GM21360 (cell line): ENCODE results near the gene UBE2I.

Experiments used
- ATAC-seq: cut with Tn5 transposase; IDR thresholded peaks from one replicate; pipeline ENCODE4 v1.9.1; 2021; ENCODE audit warnings: mild to moderate bottlenecking, moderate library complexity; ENCODE audit not compliant: unreplicated experiment

Gene UBE2I

DNA sequence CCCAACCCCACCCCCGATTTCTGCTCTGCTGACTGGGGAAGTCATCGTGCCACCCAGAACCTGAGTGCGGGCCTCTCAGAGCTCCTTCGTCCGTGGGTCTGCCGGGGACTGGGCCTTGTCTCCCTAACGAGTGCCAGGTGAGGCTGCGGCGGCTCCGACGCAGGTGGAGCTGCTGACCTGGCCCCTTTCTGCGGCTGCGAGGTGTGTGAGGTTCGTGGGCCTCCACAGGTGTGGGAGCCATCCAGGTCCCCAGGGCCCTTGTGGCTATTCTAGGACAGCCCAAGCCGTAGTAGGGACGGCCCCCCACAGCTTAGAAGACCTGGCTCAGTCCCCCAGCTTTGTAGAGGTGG, 3.0 kb downstream of the UBE2I start:
- no peak for ATAC-seq

DNA sequence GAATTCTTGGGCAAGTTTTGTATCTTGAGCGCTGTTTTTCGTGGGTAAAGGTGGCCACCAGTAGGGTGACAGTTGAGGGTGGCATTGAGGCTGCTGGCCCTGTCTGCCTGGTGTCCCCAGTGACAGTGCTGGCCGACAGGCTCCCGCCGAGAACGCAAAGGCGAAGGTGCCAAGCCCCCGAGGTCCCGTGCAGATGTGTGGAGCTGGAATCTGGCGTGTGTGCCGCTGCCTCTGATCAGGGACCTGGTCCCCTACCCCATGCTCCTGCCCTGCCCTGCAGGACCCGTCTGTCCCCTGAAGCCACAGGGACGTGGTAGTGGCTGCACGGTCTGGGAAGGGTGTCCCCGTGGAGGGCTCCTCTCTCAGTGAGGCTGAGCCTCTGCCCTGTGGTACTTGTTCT, 3.5 kb downstream of the UBE2I start:
- ATAC-seq = no peak

DNA sequence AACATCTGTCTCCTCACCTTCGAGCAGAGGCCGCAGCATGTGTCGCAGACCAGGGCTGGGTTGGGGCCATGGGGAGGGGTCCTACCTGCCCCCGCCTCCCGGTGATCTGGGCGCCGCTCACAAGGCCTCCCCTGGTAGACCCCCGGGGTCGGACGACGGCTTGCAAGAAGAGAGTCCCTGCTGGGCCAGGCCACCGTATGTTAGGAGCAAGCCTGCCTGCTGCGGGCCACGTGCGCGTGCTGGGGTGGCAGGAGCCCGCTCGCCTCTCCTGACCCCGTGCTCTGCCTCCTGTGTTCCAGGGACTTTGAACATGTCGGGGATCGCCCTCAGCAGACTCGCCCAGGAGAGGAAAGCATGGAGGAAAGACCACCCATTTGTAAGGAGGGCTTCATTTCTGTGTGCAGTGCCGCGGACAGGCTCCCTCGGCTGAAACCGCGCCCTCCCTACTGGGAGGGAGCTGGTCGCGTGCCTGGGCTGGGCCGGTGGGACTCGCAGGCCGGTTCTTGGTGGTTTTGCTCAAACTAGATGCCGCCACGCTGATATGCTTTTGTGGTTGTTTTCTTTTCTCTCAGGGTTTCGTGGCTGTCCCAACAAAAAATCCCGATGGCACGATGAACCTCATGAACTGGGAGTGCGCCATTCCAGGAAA, 4.4 kb downstream of the UBE2I start:
- no peak for ATAC-seq

DNA sequence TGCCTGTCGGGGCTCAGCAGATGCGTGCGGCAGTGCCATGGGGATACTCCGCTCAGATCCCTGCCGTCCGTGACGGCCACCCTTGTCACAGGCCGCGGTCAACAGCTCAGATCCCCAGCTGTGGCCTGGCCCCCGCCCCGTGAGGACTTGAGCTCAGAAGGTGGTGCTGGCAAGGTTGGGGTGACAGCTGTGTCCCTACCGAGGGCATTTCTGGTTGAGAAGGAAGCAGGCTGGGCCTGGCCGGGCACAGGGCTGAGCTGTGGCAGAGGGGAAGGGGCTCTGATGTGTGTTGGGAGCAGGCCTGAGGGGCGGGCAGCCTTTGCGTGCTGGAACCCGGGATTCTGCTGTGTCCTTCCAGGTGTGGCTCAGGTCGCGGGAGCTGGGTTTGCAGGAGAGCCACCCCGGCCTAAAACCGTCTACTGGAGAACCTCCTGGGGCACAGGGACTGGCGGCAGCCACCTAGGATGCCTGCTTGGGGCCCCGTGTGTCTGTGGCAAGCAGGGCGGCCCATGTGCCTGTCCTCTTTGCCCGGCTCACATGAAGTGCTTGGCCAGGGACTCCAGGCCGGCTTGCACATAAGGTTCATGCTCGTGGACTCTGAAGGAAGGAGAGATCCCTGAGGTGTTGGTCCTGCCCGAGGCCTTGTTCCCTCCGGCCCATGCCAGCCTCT, 5.1 kb downstream of the UBE2I start:
- no peak for ATAC-seq

DNA sequence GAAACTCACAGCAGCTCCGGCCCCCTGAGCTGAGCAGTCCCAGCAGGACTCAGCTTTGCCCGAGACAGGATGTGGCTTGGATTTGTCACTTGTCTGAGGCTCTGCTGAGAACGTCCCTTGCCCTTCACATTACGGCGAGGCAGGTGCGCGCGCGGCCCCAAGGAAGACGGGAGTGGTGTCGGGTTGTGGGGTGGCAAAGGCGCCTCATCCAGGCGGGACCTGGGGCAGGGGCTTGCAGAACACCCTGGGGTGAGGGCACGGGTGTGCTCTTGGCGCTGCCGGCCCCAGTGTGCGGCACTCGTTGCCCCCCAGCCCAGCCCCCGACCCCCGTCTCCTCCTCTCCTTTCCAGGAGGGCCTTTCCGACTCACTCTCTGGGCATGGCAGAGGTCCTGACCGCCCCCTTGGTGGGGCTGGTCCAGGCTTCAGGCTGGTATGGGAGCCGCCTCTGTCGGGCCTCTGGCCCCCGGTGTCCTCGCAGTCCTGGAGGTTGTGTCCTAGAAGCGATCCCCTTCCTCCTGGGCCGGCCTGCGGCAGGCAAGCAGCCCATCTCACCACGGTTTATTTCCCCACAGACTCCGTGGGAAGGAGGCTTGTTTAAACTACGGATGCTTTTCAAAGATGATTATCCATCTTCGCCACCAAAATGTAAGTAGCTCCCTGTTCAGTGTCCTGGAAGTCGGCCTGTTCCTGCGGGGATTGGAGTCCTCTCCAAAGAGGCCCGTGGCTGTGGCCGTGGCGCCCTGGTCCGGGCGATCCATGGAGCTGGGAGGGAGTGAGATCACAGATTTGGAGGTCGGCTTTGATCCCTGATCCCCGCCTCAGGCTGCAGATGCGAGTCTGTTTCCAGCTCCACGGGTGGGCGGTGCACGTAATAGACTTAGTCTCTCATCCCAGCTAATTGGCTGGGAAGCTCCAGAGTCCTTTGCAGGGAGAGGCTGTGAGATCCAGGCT, 5.9 kb downstream of the UBE2I start:
- ATAC-seq = no peak

DNA sequence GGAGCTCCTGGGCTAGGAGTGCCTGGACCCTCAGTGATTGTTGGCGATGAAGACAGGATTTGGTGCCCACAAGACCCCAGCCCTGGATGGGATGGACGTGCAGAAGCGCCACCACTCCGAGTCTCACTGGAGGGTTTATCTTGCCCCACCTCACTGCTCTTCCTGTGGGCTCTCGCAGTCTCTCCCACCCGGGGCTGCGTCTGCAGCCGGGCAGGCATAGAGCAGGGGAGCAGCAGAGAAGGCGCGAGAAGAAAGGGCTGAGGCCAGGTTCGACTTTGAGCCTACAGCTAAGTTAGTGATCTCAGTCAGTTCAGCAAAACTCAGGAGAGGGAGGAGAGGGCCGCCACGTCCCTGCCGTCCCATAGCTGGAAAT, 6.6 kb downstream of the UBE2I start:
- ATAC-seq = no peak

DNA sequence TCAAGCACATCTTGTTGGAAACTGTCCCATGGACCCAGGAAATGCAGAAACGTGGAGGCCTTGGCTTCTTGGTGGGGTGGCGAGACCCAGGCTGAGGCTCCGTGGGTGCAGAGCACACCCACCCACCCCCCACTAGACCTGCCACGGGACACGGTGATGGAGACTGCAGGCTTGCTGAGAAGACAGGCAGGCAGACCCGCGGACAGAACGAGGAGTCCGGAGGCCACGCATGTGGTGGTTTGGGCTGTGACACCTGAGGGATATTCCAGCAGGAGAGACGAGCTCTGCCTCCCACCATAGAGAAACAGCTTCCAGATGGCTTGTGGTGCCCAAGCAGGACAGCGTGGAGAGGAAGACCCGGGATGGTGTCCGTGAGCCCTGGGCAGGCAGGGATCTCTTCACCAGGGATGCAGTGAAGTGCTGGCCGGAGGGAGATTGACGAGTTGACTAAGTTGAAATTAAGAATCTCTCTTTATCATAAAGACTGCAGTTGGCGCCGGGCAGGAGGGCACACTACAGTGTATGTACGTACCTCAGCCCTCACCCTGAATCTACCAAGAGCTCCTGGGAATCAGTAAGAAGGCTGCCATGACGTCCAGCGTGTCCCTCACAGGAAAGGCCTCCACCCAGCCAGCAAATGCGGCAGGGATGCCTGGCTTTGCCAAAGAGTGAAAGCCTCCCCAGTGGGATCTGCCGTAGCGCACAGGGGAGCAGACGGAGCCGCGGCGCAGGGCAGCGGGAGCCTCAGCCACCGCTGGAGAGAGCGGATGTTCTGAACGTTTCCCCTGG, 8.2 kb downstream of the UBE2I start:
- ATAC-seq = no peak

DNA sequence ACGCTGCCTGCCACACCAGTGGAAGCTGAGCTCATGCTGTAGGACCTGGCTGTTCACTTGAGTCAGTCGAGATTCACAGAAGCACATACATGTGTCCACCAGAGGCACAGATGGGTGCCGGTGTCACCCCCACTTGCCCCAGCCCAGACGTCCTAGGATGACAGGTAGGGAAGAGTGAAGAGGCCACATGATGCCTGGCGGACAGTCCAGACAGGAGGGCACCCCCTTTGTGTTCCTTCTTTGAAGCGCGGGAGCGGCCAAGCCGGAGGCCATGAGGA, 8.8 kb downstream of the UBE2I start:
- no peak for ATAC-seq

DNA sequence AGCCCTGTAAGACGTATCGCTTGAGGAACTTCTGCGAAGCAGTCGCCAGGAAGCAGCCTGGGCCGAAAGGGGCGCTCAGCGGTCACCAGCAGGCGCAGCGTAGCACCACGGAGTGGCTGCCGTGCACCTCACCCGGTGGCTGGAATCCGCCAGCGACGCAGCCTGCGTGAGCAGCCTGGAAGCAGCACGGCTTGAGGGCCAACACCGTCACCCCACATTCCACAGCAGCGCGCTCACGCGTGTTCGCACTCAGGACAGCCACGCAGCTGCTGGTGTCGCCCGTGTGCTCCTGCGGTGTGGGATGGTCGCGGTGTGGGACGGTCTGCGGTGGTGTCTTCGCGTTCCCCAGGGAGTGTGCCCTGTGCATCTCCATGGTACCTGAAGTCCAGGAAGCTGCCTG, 9.6 kb downstream of the UBE2I start:
- no peak for ATAC-seq

DNA sequence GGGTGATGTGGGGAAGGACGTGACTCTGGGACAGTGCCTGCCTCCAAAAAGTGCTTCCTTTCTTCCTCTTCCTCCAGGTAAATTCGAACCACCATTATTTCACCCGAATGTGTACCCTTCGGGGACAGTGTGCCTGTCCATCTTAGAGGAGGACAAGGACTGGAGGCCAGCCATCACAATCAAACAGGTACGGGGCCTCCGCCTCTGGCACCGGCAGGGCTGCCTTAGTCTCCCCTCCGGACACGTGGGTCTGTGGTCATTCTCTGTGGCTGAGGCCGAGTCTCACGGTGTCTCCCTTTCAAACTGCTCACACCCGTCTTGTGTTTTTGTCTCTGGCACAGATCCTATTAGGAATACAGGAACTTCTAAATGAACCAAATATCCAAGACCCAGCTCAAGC, 10.7 kb downstream of the UBE2I start:
- ATAC-seq = no peak

DNA sequence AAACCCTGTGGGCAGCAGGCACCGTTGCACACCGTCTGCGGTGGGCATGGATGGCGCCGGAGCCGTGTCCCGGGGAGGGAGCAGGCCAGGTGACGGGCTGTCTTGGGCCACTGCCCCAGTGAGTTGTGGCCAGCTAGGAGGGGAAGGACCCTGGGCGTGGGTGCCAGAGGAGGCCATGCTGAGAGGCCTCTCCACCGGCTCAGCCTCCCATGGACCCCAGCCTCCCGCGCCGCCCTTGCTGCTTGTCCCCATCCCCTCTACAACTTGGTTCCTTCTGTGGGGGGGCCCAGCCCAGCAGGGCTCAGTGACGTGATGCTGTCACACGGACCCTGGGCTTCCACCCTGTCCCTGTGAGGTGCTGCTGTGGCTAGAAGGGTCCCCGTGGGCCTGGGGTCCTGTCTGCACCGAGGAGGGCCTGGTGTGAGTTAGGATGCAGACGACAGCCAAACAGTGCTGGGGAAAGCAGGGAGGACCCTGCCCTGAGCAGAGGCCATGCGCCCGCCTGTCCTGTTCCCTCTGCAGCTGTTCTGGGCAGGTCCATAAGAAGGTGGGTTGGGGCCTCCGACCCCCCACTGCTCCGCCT, 11.3 kb downstream of the UBE2I start:
- ATAC-seq = no peak

DNA sequence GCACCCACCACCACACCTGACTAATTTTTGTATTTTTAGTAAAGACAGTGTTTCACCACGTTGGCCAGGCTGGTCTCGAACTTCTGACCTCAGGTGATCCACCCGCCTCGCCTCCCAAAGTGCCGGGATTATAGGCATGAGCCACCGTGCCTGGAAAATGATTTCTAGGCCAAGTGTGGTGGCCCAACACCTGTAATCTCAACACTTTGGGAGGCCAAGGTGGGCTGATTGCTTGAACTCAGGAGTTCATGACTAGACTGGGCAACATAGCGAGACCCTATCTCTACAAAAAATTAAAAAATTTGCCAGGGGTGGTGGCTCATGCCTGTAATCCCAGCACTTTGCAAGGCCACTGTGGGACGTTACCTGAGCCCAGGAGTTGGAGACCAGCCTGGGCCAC, 13.0 kb downstream of the UBE2I start:
- no peak for ATAC-seq

DNA sequence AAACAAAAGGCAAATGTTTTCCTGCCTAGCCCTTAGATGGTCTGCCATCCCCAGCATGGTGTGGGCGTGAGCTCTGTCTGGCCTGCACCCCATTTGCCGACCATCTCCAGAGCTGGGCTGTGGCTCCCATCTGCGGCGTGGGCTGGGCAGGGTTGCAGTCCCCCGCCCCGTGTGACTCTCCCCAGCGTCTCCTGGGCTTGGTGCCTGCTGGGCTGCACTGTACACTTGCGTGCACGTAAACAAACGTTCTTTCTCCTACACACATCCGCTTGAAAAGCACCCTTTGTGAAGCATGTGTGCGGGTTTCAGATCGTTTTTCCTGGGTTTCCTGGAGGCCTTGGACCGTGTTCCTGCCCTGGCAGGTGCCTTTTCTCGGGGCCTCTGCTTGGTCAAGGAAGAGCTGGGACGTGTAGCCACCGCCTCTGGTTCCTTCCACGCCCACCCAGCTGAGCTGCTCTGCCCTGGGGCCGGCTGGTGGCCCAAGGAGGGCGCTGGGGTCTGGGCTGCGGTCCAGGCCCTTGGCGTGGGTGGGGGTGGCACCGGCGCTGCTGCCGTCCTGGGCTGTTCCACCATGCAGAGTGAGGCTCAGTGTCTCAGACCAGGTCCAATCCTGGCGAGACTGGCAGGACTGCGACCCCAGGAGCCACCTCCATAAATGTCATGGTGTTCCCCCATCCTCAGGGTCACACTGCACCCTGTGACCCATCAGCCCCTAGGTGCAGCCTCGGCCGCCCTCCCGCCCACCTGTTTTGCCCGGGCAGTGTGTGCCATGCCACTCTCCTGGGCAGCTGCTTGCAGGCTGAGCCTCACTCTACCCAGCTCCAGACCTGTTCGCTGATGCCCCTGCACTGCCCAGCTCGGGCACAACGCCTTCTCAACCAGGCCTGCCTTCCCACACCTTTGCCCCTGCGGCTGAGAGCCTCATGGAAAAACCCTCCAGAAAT, 14.1 kb downstream of the UBE2I start:
- ATAC-seq = no peak

DNA sequence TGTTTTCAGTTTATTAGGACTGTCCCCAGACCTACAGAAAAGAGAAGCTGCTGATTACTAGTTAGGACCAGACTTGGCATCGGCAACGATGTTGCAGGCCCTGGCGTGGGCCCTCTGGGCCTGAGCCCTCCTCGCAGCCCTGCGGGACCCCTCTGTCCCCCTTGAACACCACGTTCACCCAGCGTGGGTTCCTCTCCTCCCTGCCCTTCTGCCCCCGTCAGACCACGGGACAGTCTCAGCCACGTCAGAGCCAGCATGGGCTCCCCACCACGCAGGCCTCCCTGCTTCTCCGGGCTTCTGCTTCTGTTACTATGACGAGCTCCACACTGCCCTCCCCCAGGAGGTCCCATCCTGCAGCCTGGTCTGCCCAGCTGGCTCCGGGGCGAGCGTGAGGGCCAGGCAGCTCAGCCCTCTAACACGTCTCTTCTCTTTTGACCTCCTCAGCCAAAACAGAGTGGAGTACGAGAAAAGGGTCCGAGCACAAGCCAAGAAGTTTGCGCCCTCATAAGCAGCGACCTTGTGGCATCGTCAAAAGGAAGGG, 14.9 kb downstream of the UBE2I start:
- ATAC-seq = no peak

DNA sequence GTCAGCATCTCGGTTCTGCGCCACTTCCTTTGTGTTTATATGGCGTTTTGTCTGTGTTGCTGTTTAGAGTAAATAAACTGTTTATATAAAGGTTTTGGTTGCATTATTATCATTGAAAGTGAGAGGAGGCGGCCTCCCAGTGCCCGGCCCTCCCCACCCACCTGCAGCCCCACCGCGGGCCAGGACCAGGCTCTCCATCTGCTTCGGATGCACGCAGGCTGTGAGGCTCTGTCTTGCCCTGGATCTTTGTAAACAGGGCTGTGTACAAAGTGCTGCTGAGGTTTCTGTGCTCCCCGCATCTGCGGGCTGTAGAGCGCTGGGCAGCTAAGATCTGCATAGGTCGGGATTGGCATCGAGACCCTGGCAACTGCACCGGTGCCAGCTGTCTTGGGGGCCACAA, 15.8 kb downstream of the UBE2I start:
- ATAC-seq = no peak

DNA sequence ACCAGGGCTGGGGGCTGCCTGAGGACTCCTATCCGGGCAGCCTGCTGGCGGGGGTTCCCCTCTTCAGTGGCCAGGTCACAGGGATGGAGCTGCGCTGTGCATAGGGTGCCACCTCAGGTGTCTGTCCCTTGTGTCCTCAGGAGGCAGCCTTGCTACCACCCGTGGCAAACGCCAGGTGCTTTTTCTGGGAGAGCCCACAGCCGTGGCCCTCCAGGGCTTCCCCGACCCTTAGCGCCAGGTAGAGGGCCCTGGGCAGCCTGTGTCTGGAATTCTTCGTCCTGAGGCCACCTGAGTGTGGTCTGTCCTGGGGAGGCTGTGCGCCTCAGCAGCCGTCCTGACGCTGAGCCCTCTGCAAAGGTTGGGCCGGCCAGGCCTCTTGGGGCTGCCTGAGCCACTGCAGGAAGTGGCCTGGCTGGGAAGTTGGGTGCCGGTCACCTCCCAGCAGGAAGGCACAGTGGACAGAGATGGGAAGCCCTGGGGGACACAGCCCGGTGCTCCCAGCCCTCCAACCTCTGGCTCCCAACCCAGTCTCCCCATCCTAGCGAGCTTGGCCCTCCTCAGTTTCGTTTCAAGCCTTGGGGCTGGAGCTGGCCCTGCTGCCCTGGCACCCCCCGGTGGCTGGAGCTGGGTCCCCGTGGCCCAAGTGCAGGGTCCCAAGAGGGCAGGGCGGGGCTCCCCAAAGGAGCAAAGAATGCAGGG, 16.4 kb downstream of the UBE2I start:
- no peak for ATAC-seq

DNA sequence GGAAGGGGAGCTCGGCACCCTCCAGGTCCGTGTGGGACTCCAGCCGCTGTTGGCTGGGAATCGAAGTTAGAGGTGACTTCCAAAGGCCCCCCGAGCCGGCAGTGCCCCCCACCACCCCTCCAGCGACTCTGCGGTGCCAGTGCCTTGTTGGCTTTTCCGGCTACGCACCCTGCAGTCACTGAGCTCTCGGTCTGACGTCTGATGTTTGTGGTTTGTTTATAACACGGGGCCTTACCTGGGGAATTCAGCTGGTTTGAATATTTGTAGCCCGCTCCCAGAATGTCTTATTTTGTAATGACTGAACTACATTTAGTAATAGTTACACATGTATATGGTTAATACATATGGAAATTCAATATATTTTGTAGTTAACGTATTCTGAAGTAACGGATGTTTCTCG, 17.0 kb downstream of the UBE2I start:
- ATAC-seq = no peak

DNA sequence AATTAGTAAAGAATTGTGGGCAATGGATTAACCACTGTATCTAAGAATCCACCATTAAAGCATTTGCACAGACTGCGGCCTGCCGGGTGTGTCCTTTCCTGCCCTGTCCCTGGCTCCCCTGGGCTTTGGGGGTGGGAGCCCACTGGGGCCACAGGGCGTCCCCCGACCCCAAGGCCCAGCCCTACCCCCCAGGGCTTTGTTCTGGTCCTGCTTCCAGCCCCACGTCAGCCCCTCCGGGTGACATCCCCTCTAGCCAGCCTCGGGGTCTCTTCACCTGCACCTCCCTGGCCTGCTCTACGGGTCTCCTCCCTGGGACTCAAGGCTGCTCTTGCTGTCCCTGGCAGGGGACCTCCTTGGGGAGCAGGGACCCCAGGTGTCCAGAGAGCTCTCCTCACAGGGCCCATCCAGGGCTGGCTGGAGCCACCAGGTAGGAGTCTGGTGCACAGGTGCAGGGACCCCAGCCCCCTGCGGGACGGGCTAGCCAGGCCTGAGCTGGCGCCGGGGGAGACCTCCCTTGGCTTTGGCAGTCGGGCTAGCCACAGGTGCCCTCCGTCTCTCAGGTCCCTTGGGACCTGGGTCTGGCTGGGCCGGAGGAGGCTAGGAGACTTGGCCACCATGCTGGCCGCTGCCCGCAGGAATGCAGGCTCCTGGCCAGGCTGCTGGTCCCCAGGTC, 17.6 kb downstream of the UBE2I start:
- ATAC-seq = no peak

DNA sequence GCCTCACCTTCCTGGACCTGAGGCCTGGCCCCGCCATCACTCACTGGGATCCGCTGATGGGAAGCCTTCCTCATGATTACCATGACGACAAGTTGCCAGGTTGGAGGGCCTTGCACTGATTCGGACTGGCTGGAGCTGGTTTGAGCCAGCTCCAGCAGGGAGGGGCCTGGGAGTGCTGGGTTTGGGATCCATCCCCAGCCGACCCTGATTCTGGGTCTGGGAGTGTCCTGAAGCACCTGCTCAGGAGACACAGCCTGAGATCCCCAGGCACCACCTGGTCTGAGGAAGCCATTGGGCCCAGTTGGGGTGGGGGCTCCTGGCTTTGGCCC, 18.1 kb downstream of the UBE2I start:
- no peak for ATAC-seq
